IMR-90 (cell line): Measurements from ENCODE around the gene C7.

Experiments used
- MAZ ChIP-seq: IDR thresholded peaks from 2 replicates; pipeline ENCODE4 v1.6.1; 2012; ENCODE audit warnings: low read depth, mild to moderate bottlenecking, low read length, improper control_type of control experiment, moderate library complexity, borderline replicate concordance
- NFE2L2 ChIP-seq: fragments of 150-350 bp; IDR thresholded peaks from 2 replicates; pipeline ENCODE4 v1.6.1; 2016; ENCODE audit warnings: low read depth, mild to moderate bottlenecking, low read length
- RAD21 ChIP-seq: IDR thresholded peaks from 2 replicates; pipeline ENCODE4 v1.6.1; 2012; ENCODE audit warnings: low read length, improper control_type of control experiment
- RFX5 ChIP-seq: IDR thresholded peaks from 2 replicates; pipeline ENCODE4 v1.8.0; 2012; ENCODE audit warnings: low read depth, mild to moderate bottlenecking, low read length, moderate library complexity
- TF ChIP-seq, protein P1 (sequence below): conservative IDR thresholded peaks from 2 replicates; pipeline ENCODE4 v1.5.1; 2012; ENCODE audit warnings: mild to moderate bottlenecking, low read depth, low read length, improper control_type of control experiment
- TF ChIP-seq, protein P2 (sequence below): fragments of 150-350 bp; IDR thresholded peaks from 2 replicates; pipeline ENCODE4 v1.6.1; 2017; ENCODE audit warnings: mild to moderate bottlenecking, antibody characterized with exemption, low read length, low read depth

GRCh38 chr5:40932766-40933165 lies 23.5 kb downstream of the C7 start:
- TF ChIP-seq, protein P1, sequence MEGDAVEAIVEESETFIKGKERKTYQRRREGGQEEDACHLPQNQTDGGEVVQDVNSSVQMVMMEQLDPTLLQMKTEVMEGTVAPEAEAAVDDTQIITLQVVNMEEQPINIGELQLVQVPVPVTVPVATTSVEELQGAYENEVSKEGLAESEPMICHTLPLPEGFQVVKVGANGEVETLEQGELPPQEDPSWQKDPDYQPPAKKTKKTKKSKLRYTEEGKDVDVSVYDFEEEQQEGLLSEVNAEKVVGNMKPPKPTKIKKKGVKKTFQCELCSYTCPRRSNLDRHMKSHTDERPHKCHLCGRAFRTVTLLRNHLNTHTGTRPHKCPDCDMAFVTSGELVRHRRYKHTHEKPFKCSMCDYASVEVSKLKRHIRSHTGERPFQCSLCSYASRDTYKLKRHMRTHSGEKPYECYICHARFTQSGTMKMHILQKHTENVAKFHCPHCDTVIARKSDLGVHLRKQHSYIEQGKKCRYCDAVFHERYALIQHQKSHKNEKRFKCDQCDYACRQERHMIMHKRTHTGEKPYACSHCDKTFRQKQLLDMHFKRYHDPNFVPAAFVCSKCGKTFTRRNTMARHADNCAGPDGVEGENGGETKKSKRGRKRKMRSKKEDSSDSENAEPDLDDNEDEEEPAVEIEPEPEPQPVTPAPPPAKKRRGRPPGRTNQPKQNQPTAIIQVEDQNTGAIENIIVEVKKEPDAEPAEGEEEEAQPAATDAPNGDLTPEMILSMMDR = no peak
- TF ChIP-seq MAZ (no peak), NFE2L2 (no peak), RAD21 (no peak), RFX5 (no peak)
- TF ChIP-seq, protein P2, sequence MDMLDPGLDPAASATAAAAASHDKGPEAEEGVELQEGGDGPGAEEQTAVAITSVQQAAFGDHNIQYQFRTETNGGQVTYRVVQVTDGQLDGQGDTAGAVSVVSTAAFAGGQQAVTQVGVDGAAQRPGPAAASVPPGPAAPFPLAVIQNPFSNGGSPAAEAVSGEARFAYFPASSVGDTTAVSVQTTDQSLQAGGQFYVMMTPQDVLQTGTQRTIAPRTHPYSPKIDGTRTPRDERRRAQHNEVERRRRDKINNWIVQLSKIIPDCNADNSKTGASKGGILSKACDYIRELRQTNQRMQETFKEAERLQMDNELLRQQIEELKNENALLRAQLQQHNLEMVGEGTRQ = no peak
